HFFc6 (cell line): ENCODE data around the gene MCTP1. TPM values are rescaled to one million over a fixed set of nuclear protein-coding genes. Genes with fewer than 3 reads are reported as not detected.
A peak's percentile ranks its signal among the peaks of the same experiment; 100 is the strongest.

Experiments
- DNase-seq: peaks from one replicate; pipeline ENCODE4 v3.0.0-alpha.2; 2018
- H3K27ac Mint-ChIP-seq: 2 replicates; pipeline ENCODE4 v1.8.0; 2020; ENCODE audit warnings: mild to moderate bottlenecking, mixed read lengths
- H3K27me3 Mint-ChIP-seq: 2 replicates; pipeline ENCODE4 v1.8.0; 2021; ENCODE audit warnings: mild to moderate bottlenecking, moderate library complexity, mixed read lengths; ENCODE audit not compliant: insufficient read depth
- H3K36me3 Mint-ChIP-seq: 2 replicates; pipeline ENCODE4 v1.8.0; 2021; ENCODE audit warnings: low read depth, mixed read lengths
- H3K4me1 Mint-ChIP-seq: 2 replicates; pipeline ENCODE4 v1.8.0; 2020; ENCODE audit warnings: low read depth, mixed read lengths
- H3K4me3 Mint-ChIP-seq: 2 replicates; pipeline ENCODE4 v1.8.0; 2020; ENCODE audit warnings: mild to moderate bottlenecking, moderate library complexity, mixed read lengths
- H3K9me3 Mint-ChIP-seq: 2 replicates; pipeline ENCODE4 v1.8.0; 2020; ENCODE audit warnings: mild to moderate bottlenecking, mixed read lengths
- total RNA-seq, 6 experiments: library from RNA; stranded (reverse); fragmentation: NEBNext Ultra II Directional; extraction: Animal tissue kit (Norgen Biotek cat#: 25700); gene quantifications; 2 replicates in 1 of 6; 3 replicates in 5 of 6; pipeline ENCODE4 v1.2.3, GENCODE V29; 2021
- TF ChIP-seq, protein P1 (sequence below): fragments of 200-600 bp; sonication (generic); IDR thresholded peaks from 2 replicates; pipeline ENCODE4 v1.5.0; 2021; ENCODE audit warnings: antibody characterized with exemption, mild to moderate bottlenecking

Gene MCTP1
- total RNA-seq, 6 experiments from 2014 or later: 1.0 to 5.2 (median 3.9) TPM

DNA sequence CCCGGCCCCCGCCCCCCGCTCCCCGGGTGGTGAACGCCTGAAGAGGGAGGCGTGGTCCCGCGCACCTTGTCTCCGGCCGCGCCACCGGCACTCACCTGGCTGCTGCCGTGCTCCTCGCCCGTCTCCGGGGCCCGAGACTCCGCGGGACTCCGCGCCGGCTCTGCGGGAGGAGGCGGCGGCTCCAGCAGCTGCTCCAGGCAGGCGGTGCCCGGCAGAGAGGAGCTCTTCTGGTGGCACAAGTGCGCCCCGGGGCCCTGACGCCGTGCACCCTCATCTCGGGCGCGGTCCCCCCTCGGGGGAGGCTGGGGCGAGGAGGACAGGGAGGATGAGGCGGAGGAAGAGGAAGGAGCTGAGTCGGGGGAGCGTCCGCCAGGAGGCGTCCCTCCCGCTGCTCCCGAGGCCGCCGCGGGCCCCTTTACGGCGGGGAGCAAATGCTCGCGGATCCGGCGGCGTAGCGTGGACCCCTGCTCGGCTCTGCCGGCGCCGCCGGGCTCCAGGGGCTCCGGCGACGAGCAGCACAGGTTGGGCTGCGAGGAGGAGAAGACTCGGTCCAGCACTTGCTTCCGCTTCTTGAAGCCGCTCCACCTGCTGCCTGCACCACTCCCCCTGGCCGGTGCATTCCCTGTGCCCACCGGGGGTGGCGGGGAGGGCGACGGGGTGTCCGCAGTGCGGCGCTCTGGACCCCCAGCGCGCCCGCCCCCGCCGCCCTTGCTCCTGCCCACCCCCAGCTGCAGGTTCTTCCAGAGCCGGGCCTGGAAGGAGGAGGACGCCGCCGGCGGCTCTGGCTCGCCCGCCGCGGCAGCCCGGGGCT is 928 bp downstream of the MCTP1 start:
- Mint-ChIP-seq H3K36me3 (no peaks in the 10 kb centered on the region), H3K4me1 (peaks cover 13% of the 10 kb centered on the region; the same call in 1 of the 2 replicates), H3K27me3 (peaks cover 33% of the 10 kb centered on the region), H3K9me3 (no peaks in the 10 kb centered on the region), H3K4me3 (peak overlapping the region; percentile 28), H3K27ac (no peak overlapping the region)
- no peak for DNase-seq
- TF ChIP-seq, protein P1, sequence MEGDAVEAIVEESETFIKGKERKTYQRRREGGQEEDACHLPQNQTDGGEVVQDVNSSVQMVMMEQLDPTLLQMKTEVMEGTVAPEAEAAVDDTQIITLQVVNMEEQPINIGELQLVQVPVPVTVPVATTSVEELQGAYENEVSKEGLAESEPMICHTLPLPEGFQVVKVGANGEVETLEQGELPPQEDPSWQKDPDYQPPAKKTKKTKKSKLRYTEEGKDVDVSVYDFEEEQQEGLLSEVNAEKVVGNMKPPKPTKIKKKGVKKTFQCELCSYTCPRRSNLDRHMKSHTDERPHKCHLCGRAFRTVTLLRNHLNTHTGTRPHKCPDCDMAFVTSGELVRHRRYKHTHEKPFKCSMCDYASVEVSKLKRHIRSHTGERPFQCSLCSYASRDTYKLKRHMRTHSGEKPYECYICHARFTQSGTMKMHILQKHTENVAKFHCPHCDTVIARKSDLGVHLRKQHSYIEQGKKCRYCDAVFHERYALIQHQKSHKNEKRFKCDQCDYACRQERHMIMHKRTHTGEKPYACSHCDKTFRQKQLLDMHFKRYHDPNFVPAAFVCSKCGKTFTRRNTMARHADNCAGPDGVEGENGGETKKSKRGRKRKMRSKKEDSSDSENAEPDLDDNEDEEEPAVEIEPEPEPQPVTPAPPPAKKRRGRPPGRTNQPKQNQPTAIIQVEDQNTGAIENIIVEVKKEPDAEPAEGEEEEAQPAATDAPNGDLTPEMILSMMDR: peak; percentile 54

DNA sequence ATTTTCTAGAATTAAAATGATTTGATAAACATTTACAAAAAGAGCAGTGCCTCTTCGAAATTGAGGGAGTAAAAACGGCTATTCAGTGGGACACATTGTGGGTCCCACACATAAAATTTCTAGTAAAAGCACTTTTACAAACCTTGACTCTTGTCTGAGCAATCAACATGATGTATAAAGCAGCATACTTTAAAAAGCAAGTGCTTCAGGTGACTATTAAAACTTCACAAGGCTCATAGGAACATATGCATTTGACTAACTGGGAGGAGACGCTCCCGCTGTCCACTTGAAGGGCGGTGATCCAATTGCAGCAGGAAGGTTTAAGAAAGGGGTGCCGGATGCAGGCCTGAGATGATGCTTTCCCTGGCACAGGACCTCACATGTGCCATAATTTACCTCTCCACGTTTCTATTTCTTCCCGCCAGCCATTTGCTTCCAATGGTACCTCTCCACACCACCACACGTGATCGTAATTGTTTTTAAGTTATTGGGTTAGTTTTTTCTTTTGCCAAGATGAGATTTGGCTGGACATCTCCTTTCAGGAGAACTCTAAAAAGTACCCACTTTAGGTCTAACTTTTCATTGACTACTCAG is 1.8 kb downstream of the MCTP1 start:
- H3K4me3 Mint-ChIP-seq: peak overlapping the region; percentile 49; the same call in 1 of the 2 replicates
- H3K9me3 Mint-ChIP-seq: no peaks in the 10 kb centered on the region
- no peak for DNase-seq
- peaks cover 39% of the 10 kb centered on the region for H3K27me3 Mint-ChIP-seq
- peaks cover 13% of the 10 kb centered on the region; the same call in 1 of the 2 replicates for H3K4me1 Mint-ChIP-seq
- TF ChIP-seq, protein P1: no peak
- H3K27ac Mint-ChIP-seq: no peak overlapping the region
- H3K36me3 Mint-ChIP-seq: no peaks in the 10 kb centered on the region

DNA sequence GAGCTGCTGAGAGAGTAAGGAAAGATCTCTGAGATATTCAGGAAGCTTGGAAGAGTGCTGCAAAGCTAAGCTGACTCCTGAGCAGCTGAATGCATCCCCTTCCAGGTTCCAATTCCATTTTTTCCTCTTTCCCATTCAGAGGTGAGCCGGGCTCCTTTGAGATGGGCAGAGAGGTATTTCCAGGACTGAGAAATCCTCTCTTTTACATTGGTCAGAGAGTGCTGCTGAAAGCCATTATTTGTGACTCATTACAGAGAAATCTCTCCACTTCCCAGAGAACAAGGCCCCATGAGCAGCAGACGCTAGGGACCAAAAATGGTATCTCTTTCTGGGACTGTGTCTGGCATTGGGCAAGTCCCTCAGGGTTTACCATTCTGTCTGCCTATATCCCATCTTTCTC is 3.7 kb downstream of the MCTP1 start:
- DNase-seq: peak; percentile 7
- H3K4me3 Mint-ChIP-seq: no peak overlapping the region

DNA sequence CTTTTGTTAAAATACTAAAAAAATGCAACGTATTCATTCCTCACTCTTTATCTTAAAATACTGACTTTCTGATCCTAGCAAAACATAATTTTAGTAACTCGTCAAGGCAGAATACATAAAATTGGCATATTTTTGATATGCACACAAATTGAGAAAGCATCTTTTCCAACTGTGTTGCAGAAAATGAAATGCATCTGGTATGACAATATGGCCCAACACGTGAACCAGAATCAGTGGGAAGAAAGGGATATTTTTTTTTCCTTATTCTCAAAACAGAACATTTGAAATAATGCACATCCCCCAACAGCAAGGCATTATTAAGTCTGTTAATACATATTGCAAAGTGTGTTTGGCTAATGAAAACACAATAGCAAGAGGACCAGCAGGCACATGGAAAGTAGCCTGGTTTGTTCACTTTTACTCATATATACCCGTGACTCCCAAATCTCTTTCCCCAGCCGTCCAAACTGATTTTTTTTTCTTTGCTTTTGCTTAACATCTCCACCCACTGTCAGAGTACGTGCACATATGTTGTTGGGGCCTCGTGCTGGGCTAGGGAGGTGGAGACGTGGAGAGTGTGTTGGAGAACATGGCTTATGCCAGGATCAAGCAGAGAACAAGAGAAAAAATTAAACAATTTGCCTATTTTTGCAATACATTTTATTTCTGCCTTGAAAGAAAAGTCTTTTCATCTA is 4.3 kb downstream of the MCTP1 start:
- TF ChIP-seq, protein P1: no peak
- Mint-ChIP-seq H3K27me3 (peaks cover 29% of the 10 kb centered on the region), H3K9me3 (no peaks in the 10 kb centered on the region), H3K36me3 (no peaks in the 10 kb centered on the region), H3K4me1 (peaks cover 12% of the 10 kb centered on the region; the same call in 1 of the 2 replicates), H3K4me3 (no peak overlapping the region), H3K27ac (no peak overlapping the region; the same call in 1 of the 2 replicates)
- DNase-seq: no peak

More for the DNA sequence above, 3.7 kb downstream of the MCTP1 start:
- TF ChIP-seq, protein P1: no peak
- no peaks in the 10 kb centered on the region for H3K9me3 Mint-ChIP-seq
- no peaks in the 10 kb centered on the region for H3K36me3 Mint-ChIP-seq
- peaks cover 13% of the 10 kb centered on the region; the same call in 1 of the 2 replicates for H3K4me1 Mint-ChIP-seq
- H3K27me3 Mint-ChIP-seq: peaks cover 33% of the 10 kb centered on the region
- no peak overlapping the region for H3K27ac Mint-ChIP-seq

DNA sequence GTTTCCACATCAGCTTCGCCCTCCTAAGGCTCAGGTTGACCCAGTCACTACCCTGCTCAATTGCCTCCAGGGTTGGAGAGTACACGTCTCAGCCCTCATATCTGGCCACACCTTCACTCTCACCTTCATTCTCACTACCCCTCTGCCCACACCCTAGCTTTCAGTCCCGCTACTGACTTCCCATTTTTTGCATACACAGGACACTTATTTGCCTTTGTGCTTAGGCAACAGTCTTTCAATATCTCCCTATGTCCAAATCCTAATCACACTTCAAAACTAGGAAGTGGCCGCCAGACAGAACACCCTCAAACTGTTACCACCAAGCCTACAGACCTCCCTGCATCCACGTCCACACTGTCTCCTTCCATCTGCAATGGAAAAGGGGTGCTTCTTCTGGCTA is 10.9 kb downstream of the MCTP1 start:
- TF ChIP-seq, protein P1: no peak
- no peak for DNase-seq
- H3K27me3 Mint-ChIP-seq: peaks cover 21% of the 10 kb centered on the region

More for the DNA sequence above, 10.9 kb downstream of the MCTP1 start:
- Mint-ChIP-seq H3K4me3 (no peak overlapping the region), H3K9me3 (no peaks in the 10 kb centered on the region), H3K4me1 (no peaks in the 10 kb centered on the region), H3K27ac (no peak overlapping the region), H3K36me3 (no peaks in the 10 kb centered on the region)
